H9 (cell line): Measurements from ENCODE around the gene GABRB2. TPM values are rescaled to one million over a fixed set of nuclear protein-coding genes. Genes with fewer than 3 reads are reported as not detected.

Source experiments
- DNase-seq: peaks from one replicate; pipeline ENCODE4 v3.0.0-alpha.2; 2017
- H2AFZ ChIP-seq: one replicate; pipeline ENCODE4 v1.6.1; 2013; ENCODE audit warnings: mild to moderate bottlenecking, low read length, control low read depth, moderate library complexity
- H2AK5ac ChIP-seq: 2 replicates; pipeline ENCODE4 v1.6.1; 2013; ENCODE audit warnings: low read length, control low read depth, mixed read lengths; ENCODE audit not compliant: insufficient read length
- H2BK120ac ChIP-seq: one replicate; pipeline ENCODE4 v1.6.1; 2013; ENCODE audit warnings: low read depth, mild to moderate bottlenecking, low read length, control low read depth, inconsistent platforms; ENCODE audit not compliant: poor library complexity, severe bottlenecking
- H2BK12ac ChIP-seq: 2 replicates; pipeline ENCODE4 v1.6.1; 2013; ENCODE audit warnings: low read length, control low read depth, mixed read lengths, low read depth; ENCODE audit not compliant: insufficient read length
- H2BK15ac ChIP-seq: 2 replicates; pipeline ENCODE4 v1.6.1; 2013; ENCODE audit warnings: low read depth, low read length, control low read depth
- H2BK20ac ChIP-seq: one replicate; pipeline ENCODE4 v1.6.1; 2013; ENCODE audit warnings: low read depth, mild to moderate bottlenecking, low read length, control low read depth, inconsistent platforms; ENCODE audit not compliant: poor library complexity, severe bottlenecking
- H2BK5ac ChIP-seq: 2 replicates; pipeline ENCODE4 v1.6.1; 2013; ENCODE audit warnings: low read length, control low read depth, mixed read lengths; ENCODE audit not compliant: insufficient read length
- H3K14ac ChIP-seq: 2 replicates; pipeline ENCODE4 v1.6.1; 2013; ENCODE audit warnings: low read length, control low read depth; ENCODE audit not compliant: insufficient read depth
- H3K18ac ChIP-seq: 2 replicates; pipeline ENCODE4 v1.6.1; 2013; ENCODE audit warnings: low read depth, mild to moderate bottlenecking, mixed read lengths, low read length, control low read depth; ENCODE audit not compliant: insufficient read length
- H3K23ac ChIP-seq: 2 replicates; pipeline ENCODE4 v1.6.1; 2013; ENCODE audit warnings: low read length, control low read depth, mixed read lengths, low read depth; ENCODE audit not compliant: insufficient read length
- H3K23me2 ChIP-seq: 2 replicates; pipeline ENCODE4 v1.6.1; 2013; ENCODE audit warnings: low read depth, mild to moderate bottlenecking, mixed read lengths, low read length, control low read depth; ENCODE audit not compliant: insufficient read length, poor library complexity, severe bottlenecking
- H3K27ac ChIP-seq: 2 replicates; pipeline ENCODE4 v1.5.1; 2013; ENCODE audit warnings: low read length, control low read depth, mixed read lengths, low read depth; ENCODE audit not compliant: insufficient read length
- H3K27me3 ChIP-seq: 2 replicates; pipeline ENCODE4 v1.6.1; 2013; ENCODE audit warnings: low read length, control low read depth, inconsistent platforms; ENCODE audit not compliant: insufficient read depth
- H3K4ac ChIP-seq: 2 replicates; pipeline ENCODE4 v1.6.1; 2013; ENCODE audit warnings: low read depth, mild to moderate bottlenecking, control low read depth, inconsistent platforms, low read length, moderate library complexity
- H3K4me1 ChIP-seq: 2 replicates; pipeline ENCODE4 v1.6.1; 2013; ENCODE audit warnings: low read length, control low read depth, inconsistent platforms; ENCODE audit not compliant: insufficient read depth
- H3K4me2 ChIP-seq: 2 replicates; pipeline ENCODE4 v1.6.1; 2013; ENCODE audit warnings: low read length, control low read depth, mixed read lengths; ENCODE audit not compliant: insufficient read length, insufficient read depth
- H3K56ac ChIP-seq: 2 replicates; pipeline ENCODE4 v1.6.1; 2013; ENCODE audit warnings: low read depth, mild to moderate bottlenecking, mixed read lengths, low read length, control low read depth; ENCODE audit not compliant: insufficient read length
- H3K79me1 ChIP-seq: 2 replicates; pipeline ENCODE4 v1.6.1; 2013; ENCODE audit warnings: low read depth, mild to moderate bottlenecking, moderate library complexity, low read length, control low read depth, inconsistent platforms; ENCODE audit not compliant: insufficient read depth, poor library complexity, severe bottlenecking
- H3K79me2 ChIP-seq: 2 replicates; pipeline ENCODE4 v1.6.1; 2013; ENCODE audit warnings: low read length, control low read depth, inconsistent platforms; ENCODE audit not compliant: insufficient read depth
- H3K9ac ChIP-seq: 2 replicates; pipeline ENCODE4 v1.6.1; 2013; ENCODE audit warnings: low read length, control low read depth, mixed read lengths; ENCODE audit not compliant: insufficient read length; ENCODE audit errors: extremely low read depth
- H3K9me3 ChIP-seq: one replicate; pipeline ENCODE4 v1.6.1; 2013; ENCODE audit warnings: low read depth, low read length, inconsistent platforms; ENCODE audit not compliant: control insufficient read depth
- H3T11ph ChIP-seq: one replicate; pipeline ENCODE4 v1.6.1; 2013; ENCODE audit warnings: mild to moderate bottlenecking, low read length, control low read depth, inconsistent platforms
- H4K20me1 ChIP-seq: one replicate; pipeline ENCODE4 v1.6.1; 2013; ENCODE audit not compliant: control insufficient read depth, insufficient read length, insufficient read depth
- H4K5ac ChIP-seq: 2 replicates; pipeline ENCODE4 v1.6.1; 2013; ENCODE audit warnings: low read depth, mild to moderate bottlenecking, mixed read lengths, low read length, control low read depth; ENCODE audit not compliant: insufficient read length
- H4K8ac ChIP-seq: replicated peaks from 2 replicates; pipeline ENCODE4 v1.6.1; 2013; ENCODE audit warnings: low read length, control low read depth, mixed read lengths, low read depth; ENCODE audit not compliant: insufficient read length
- H4K91ac ChIP-seq: 2 replicates; pipeline ENCODE4 v1.6.1; 2013; ENCODE audit warnings: low read depth, mild to moderate bottlenecking, moderate library complexity, mixed read lengths, low read length, control low read depth; ENCODE audit not compliant: insufficient read length
- H3K27ac Mint-ChIP-seq, 3 experiments: 2 replicates in 2 of 3; 3 replicates in 1 of 3; pipeline ENCODE4 v1.8.0; 2020 to 2021; ENCODE audit warnings: mixed read lengths in 3 of 3, mild to moderate bottlenecking in 1 of 3, moderate library complexity in 1 of 3
- H3K27me3 Mint-ChIP-seq: 2 replicates; pipeline ENCODE4 v1.8.0; 2021; ENCODE audit warnings: low read depth, mild to moderate bottlenecking, moderate library complexity, mixed read lengths
- H3K36me3 Mint-ChIP-seq, 3 experiments: 2 replicates in 2 of 3; 3 replicates in 1 of 3; pipeline ENCODE4 v1.8.0; 2020 to 2021; ENCODE audit warnings: low read depth in 3 of 3, mixed read lengths in 3 of 3; ENCODE audit not compliant: insufficient read depth in 1 of 3
- H3K4me1 Mint-ChIP-seq, 2 experiments: 2 replicates each; pipeline ENCODE4 v1.8.0; 2020; ENCODE audit warnings: mixed read lengths in 2 of 2
- H3K4me3 Mint-ChIP-seq, 2 experiments: 2 replicates in 1 of 2; 3 replicates in 1 of 2; pipeline ENCODE4 v1.8.0; 2020 to 2021; ENCODE audit warnings: mild to moderate bottlenecking in 2 of 2, mixed read lengths in 2 of 2, moderate library complexity in 1 of 2
- H3K9me3 Mint-ChIP-seq, 2 experiments: 2 replicates in 1 of 2; 3 replicates in 1 of 2; pipeline ENCODE4 v1.8.0; 2020; ENCODE audit warnings: mild to moderate bottlenecking in 2 of 2, mixed read lengths in 2 of 2, moderate library complexity in 1 of 2
- WGBS: extraction: QIAGEN DNeasy Blood & Tissue Kit; methylation state at CpG from one replicate; pipeline ENCODE4 v1.1.7; 2013; ENCODE audit warnings: missing lambda C conversion rate, low lambda C conversion rate, mixed read lengths; ENCODE audit not compliant: insufficient read length; ENCODE audit errors: extremely low coverage; 5-methylcytosine and 5-hydroxymethylcytosine counted together
- total RNA-seq: library from RNA; stranded (reverse); gene quantifications from 2 replicates; pipeline ENCODE4 v1.2.1, GENCODE V29; 2021
- TF ChIP-seq, protein P1 (sequence below): fragments of 200-600 bp; sonication (generic); conservative IDR thresholded peaks from 3 replicates; pipeline ENCODE4 v1.8.0; 2021; ENCODE audit warnings: antibody characterized with exemption, mild to moderate bottlenecking

The GABRB2 gene
- total RNA-seq, 1 experiment from 2014 or later: 0.20 TPM

DNA sequence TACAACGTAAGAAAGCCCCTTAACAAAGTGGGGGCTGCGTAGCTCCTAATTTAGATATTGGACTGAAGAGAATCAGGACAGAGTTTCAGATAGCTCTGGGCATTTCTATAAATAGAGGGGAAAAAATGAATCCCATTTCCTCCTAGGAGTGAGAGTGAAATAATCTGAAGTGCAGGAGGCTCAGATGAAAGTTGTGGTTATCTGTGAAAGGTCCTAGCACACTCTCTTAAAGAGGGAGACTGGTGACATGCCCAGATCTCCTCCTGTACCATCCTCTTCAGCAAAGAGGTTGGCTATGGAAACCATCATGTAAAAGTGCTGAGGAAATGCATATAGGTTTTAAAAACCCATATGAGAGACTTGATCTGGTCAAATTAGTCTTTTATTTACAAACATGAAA lies 143.4 kb downstream of the GABRB2 start:
- H3K9me3 Mint-ChIP-seq: no peaks in the 10 kb centered on the region
- H3K27me3 ChIP-seq: no peaks in the 10 kb centered on the region
- no peak overlapping the region for H2BK12ac ChIP-seq
- no peak overlapping the region for H3K4me2 ChIP-seq
- TF ChIP-seq, protein P1, sequence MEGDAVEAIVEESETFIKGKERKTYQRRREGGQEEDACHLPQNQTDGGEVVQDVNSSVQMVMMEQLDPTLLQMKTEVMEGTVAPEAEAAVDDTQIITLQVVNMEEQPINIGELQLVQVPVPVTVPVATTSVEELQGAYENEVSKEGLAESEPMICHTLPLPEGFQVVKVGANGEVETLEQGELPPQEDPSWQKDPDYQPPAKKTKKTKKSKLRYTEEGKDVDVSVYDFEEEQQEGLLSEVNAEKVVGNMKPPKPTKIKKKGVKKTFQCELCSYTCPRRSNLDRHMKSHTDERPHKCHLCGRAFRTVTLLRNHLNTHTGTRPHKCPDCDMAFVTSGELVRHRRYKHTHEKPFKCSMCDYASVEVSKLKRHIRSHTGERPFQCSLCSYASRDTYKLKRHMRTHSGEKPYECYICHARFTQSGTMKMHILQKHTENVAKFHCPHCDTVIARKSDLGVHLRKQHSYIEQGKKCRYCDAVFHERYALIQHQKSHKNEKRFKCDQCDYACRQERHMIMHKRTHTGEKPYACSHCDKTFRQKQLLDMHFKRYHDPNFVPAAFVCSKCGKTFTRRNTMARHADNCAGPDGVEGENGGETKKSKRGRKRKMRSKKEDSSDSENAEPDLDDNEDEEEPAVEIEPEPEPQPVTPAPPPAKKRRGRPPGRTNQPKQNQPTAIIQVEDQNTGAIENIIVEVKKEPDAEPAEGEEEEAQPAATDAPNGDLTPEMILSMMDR: no peak
- no peaks in the 10 kb centered on the region for H3K4me1 ChIP-seq
- no peak overlapping the region for H3K9ac ChIP-seq
- H4K91ac ChIP-seq: no peak overlapping the region
- H3K4me1 Mint-ChIP-seq: no peaks in the 10 kb centered on the region
- H3K4me3 Mint-ChIP-seq: no peak overlapping the region
- no peak overlapping the region for H3K23ac ChIP-seq
- no peak overlapping the region for H3K27ac ChIP-seq
- no peak overlapping the region for H3K18ac ChIP-seq
- WGBS: no CpG with 5 or more reads among the region's 2 CpGs
- H3K14ac ChIP-seq: no peak overlapping the region
- no peaks in the 10 kb centered on the region for H3K79me1 ChIP-seq
- H4K8ac ChIP-seq: no peak overlapping the region
- peaks cover 5% of the 10 kb centered on the region; the same call in 1 of the 2 replicates for H3K27me3 Mint-ChIP-seq
- no peaks in the 10 kb centered on the region for H3K23me2 ChIP-seq
- DNase-seq: no peak
- no peak overlapping the region for H2AFZ ChIP-seq
- no peak overlapping the region for H2BK15ac ChIP-seq
- no peaks in the 10 kb centered on the region for H3K79me2 ChIP-seq
- no peaks in the 10 kb centered on the region for H3K9me3 ChIP-seq
- no peak overlapping the region for H4K5ac ChIP-seq
- no peaks in the 10 kb centered on the region for H3K36me3 Mint-ChIP-seq
- no peak overlapping the region for H3T11ph ChIP-seq
- H2BK20ac ChIP-seq: no peak overlapping the region
- H3K27ac Mint-ChIP-seq: no peak overlapping the region; a peak in 1 of 7 replicates
- no peak overlapping the region for H2BK5ac ChIP-seq
- H2AK5ac ChIP-seq: no peak overlapping the region
- no peaks in the 10 kb centered on the region for H4K20me1 ChIP-seq
- no peak overlapping the region for H3K56ac ChIP-seq
- H3K4ac ChIP-seq: no peak overlapping the region
- no peak overlapping the region for H2BK120ac ChIP-seq
